ENCODE measurements around the gene WSCD1. TPM values are rescaled to one million over a fixed set of nuclear protein-coding genes. Genes with fewer than 3 reads are reported as not detected.

WSCD1 gene
- polyA plus RNA-seq, 1 donor from 2014 or later, result 9.5 TPM

GRCh38 chr17:6099492-6099891 is 29.3 kb downstream of the WSCD1 start:
- Histone ChIP-seq H3F3A (ENCODE audit: insufficient read depth, low read length, poor library complexity, severe bottlenecking) (no peaks in the 10 kb centered on the region), H4K20me1 (ENCODE audit: insufficient read depth) (no peaks in the 10 kb centered on the region), H3K27me3 (ENCODE audit: insufficient read depth, low read depth, low read length) (no peaks in the 10 kb centered on the region), H3K4me2 (ENCODE audit: low read length) (no peak overlapping the region), H3K9ac (ENCODE audit: low read length) (no peak overlapping the region), H3K27ac (ENCODE audit: low read length) (no peak overlapping the region), H3K9me3 (ENCODE audit: low read length) (no peaks in the 10 kb centered on the region), H3K9me2 (ENCODE audit: insufficient read depth, low read length) (no peaks in the 10 kb centered on the region), H3K36me3 (ENCODE audit: insufficient read depth, low read length) (no peaks in the 10 kb centered on the region), H3K4me3 (ENCODE audit: low read length) (no peak overlapping the region), H2AFZ (ENCODE audit: low read depth, low read length) (no peak overlapping the region), H3K79me2 (replicated peaks; ENCODE audit: insufficient read depth, low read length) (no peaks in the 10 kb centered on the region)
- TF ChIP-seq EZH2 (IDR thresholded peaks at IDR 0.05; ENCODE audit: borderline replicate concordance, insufficient read depth, low read length, poor library complexity, severe bottlenecking) (no peak), SMC3 (conservative IDR thresholded peaks at IDR 0.05; ENCODE audit: poor library complexity) (no peak), RAD21 (conservative IDR thresholded peaks at IDR 0.05) (no peak), CTCF (IDR thresholded peaks at IDR 0.05; ENCODE audit: poor library complexity, severe bottlenecking) (no peak), EP300 (conservative IDR thresholded peaks at IDR 0.05; ENCODE audit: poor library complexity, severe bottlenecking) (no peak), MXI1 (conservative IDR thresholded peaks at IDR 0.05; ENCODE audit: poor library complexity, severe bottlenecking) (no peak), REST (IDR thresholded peaks at IDR 0.05; ENCODE audit: borderline replicate concordance) (no peak), POLR2AphosphoS5 (IDR thresholded peaks at IDR 0.05) (no peak), TAF1 (IDR thresholded peaks at IDR 0.05; ENCODE audit: low read depth) (no peak)

- Histone ChIP-seq H3K27ac (ENCODE audit: low read length) (no peak overlapping the region), H3K36me3 (ENCODE audit: insufficient read depth, low read length) (no peaks in the 10 kb centered on the region), H3K4me3 (ENCODE audit: low read length) (no peak overlapping the region), H3K9me2 (ENCODE audit: insufficient read depth, low read length) (no peaks in the 10 kb centered on the region), H3K9ac (ENCODE audit: low read length) (no peak overlapping the region), H3K9me3 (ENCODE audit: low read length) (no peaks in the 10 kb centered on the region), H3K79me2 (replicated peaks; ENCODE audit: insufficient read depth, low read length) (no peaks in the 10 kb centered on the region), H4K20me1 (ENCODE audit: insufficient read depth) (no peaks in the 10 kb centered on the region), H3K27me3 (ENCODE audit: insufficient read depth, low read depth, low read length) (no peaks in the 10 kb centered on the region), H3F3A (ENCODE audit: insufficient read depth, low read length, poor library complexity, severe bottlenecking) (no peaks in the 10 kb centered on the region), H3K4me2 (ENCODE audit: low read length) (no peak overlapping the region), H2AFZ (ENCODE audit: low read depth, low read length) (no peak overlapping the region)
- TF ChIP-seq REST (IDR thresholded peaks at IDR 0.05; ENCODE audit: borderline replicate concordance) (no peak), RAD21 (conservative IDR thresholded peaks at IDR 0.05) (no peak), EZH2 (IDR thresholded peaks at IDR 0.05; ENCODE audit: borderline replicate concordance, insufficient read depth, low read length, poor library complexity, severe bottlenecking) (no peak), EP300 (conservative IDR thresholded peaks at IDR 0.05; ENCODE audit: poor library complexity, severe bottlenecking) (no peak), MXI1 (conservative IDR thresholded peaks at IDR 0.05; ENCODE audit: poor library complexity, severe bottlenecking) (no peak), POLR2AphosphoS5 (IDR thresholded peaks at IDR 0.05) (no peak), CTCF (IDR thresholded peaks at IDR 0.05; ENCODE audit: poor library complexity, severe bottlenecking) (no peak), SMC3 (conservative IDR thresholded peaks at IDR 0.05; ENCODE audit: poor library complexity) (no peak), TAF1 (IDR thresholded peaks at IDR 0.05; ENCODE audit: low read depth) (no peak)
These were observed 30.0 kb downstream of the WSCD1 start for GRCh38 chr17:6100146-6100545.

All from neural cell (in vitro differentiated cells).